Endothelial cell of umbilical vein (primary cell): Measurements from ENCODE around the gene THOC5. TPM values are rescaled to one million over a fixed set of nuclear protein-coding genes. Genes with fewer than 3 reads are reported as not detected.

ENCODE experiments used
- BruUV-seq: library from RNA; stranded (reverse); fragments of 400-500 nt; replicated peaks from 2 replicates; lab custom pipeline; 2021; lab: Mats Ljungman, UMichigan
- CTCF ChIA-PET: fragments of 300-600, 350-600 bp; sonication (Branson Sonifier 250); formaldehyde crosslinking; loops from one replicate; lab custom pipeline; 2021; ENCODE audit warnings: antibody characterized with exemption, inconsistent platforms; lab: Charles Lee
- POLR2A ChIA-PET: fragments of 300-600, 350-600 bp; sonication (Branson Sonifier 250); formaldehyde crosslinking; loops from one replicate; lab custom pipeline; 2021; ENCODE audit warnings: antibody characterized with exemption, inconsistent platforms; lab: Charles Lee
- DNase-seq: peaks from one replicate; pipeline ENCODE4 v3.0.0-alpha.2; 2011; ENCODE audit warnings: low read depth, low spot score
- FAIRE-seq: peaks from 2 replicates; lab custom pipeline; 2011; peaks lifted over from hg19 to GRCh38; lab: Jason Lieb, UNC
- H2AFZ ChIP-seq: 2 replicates; pipeline ENCODE4 v1.6.0; 2012; ENCODE audit warnings: low read depth, low read length, control low read depth, inconsistent platforms
- H3K27ac ChIP-seq: 2 replicates; pipeline ENCODE4 v1.5.1; 2011; ENCODE audit warnings: low read depth, mild to moderate bottlenecking, control low read depth, low read length, moderate library complexity; ENCODE audit not compliant: insufficient read depth
- H3K27me3 ChIP-seq, 2 experiments: 2 replicates each; pipeline versions ENCODE4 v1.6.0 to v1.6.1; 2011; ENCODE audit warnings: low read length in 2 of 2, mixed read lengths in 1 of 2; ENCODE audit not compliant: control insufficient read depth in 2 of 2, insufficient read depth in 2 of 2
- H3K36me3 ChIP-seq, 2 experiments: 2 replicates in 1 of 2; 3 replicates in 1 of 2; pipeline ENCODE4 v1.5.1; 2011; ENCODE audit warnings: low read length in 2 of 2, mild to moderate bottlenecking in 1 of 2, moderate library complexity in 1 of 2; ENCODE audit not compliant: control insufficient read depth in 2 of 2, insufficient read depth in 2 of 2; ENCODE audit errors: extremely low read depth in 1 of 2
- H3K4me1 ChIP-seq: 3 replicates; pipeline ENCODE4 v1.5.1; 2011; ENCODE audit warnings: mild to moderate bottlenecking, low read length; ENCODE audit not compliant: control insufficient read depth, insufficient read depth; ENCODE audit errors: extremely low read depth
- H3K4me2 ChIP-seq: 2 replicates; pipeline ENCODE4 v1.6.1; 2011; ENCODE audit warnings: low read length, control low read depth, mixed read lengths; ENCODE audit not compliant: insufficient read depth
- H3K4me3 ChIP-seq, 3 experiments: fragments of 200-600 bp in 1 of 3; sonication (generic), shearing (Covaris generic) in 1 of 3; replicated peaks in 1 of 3; 2 replicates each; pipeline ENCODE4 v1.5.1; 2011 to 2016; ENCODE audit warnings: control low read depth in 3 of 3, low read length in 3 of 3, mild to moderate bottlenecking in 2 of 3, inconsistent platforms in 1 of 3, low read depth in 1 of 3, moderate library complexity in 1 of 3; ENCODE audit not compliant: insufficient read depth in 1 of 3
- H3K79me2 ChIP-seq: 2 replicates; pipeline ENCODE4 v1.6.0; 2012; ENCODE audit warnings: low read length, inconsistent platforms; ENCODE audit not compliant: control insufficient read depth, insufficient read depth
- H3K9ac ChIP-seq: replicated peaks from 2 replicates; pipeline ENCODE3; 2011; ENCODE audit warnings: low read length, control low read depth; ENCODE audit not compliant: insufficient read depth; ENCODE audit errors: extremely low read depth
- H3K9me1 ChIP-seq: replicated peaks from 3 replicates; pipeline ENCODE4 v1.6.0; 2011; ENCODE audit warnings: mild to moderate bottlenecking, low read length; ENCODE audit not compliant: control insufficient read depth, insufficient read depth; ENCODE audit errors: extremely low read depth
- H3K9me3 ChIP-seq: replicated peaks from 2 replicates; pipeline ENCODE4 v1.5.1; 2012; ENCODE audit warnings: low read length, inconsistent platforms; ENCODE audit not compliant: control insufficient read depth, insufficient read depth
- H4K20me1 ChIP-seq: replicated peaks from 2 replicates; pipeline ENCODE3; 2011; ENCODE audit warnings: mild to moderate bottlenecking, low read length; ENCODE audit not compliant: control insufficient read depth, insufficient read depth; ENCODE audit errors: extremely low read depth
- CTCF ChIP-seq, 2 donors: IDR thresholded peaks; 1 replicate in 1 of 2; 2 replicates in 1 of 2; pipeline ENCODE4 v1.5.1; 2011; ENCODE audit warnings: low read length in 2 of 2, mild to moderate bottlenecking in 2 of 2, moderate library complexity in 2 of 2, control low read depth in 1 of 2, inconsistent platforms in 1 of 2, low read depth in 1 of 2; ENCODE audit not compliant: insufficient read depth in 1 of 2; ENCODE audit errors: extremely low read depth in 1 of 2
- EZH2 ChIP-seq: IDR thresholded peaks from 2 replicates; pipeline ENCODE4 v1.6.1; 2012; ENCODE audit warnings: borderline replicate concordance, low read depth, mild to moderate bottlenecking, moderate library complexity, low read length, inconsistent platforms; ENCODE audit not compliant: severe bottlenecking
- FOS ChIP-seq: IDR thresholded peaks from 2 replicates; pipeline ENCODE4 v1.6.1; 2011; ENCODE audit warnings: mild to moderate bottlenecking, low read length, moderate library complexity, borderline replicate concordance; ENCODE audit not compliant: insufficient read depth
- JUN ChIP-seq: IDR thresholded peaks from 2 replicates; pipeline ENCODE4 v1.6.1; 2011; ENCODE audit warnings: borderline replicate concordance, low read depth; ENCODE audit not compliant: insufficient read length, insufficient read depth
- MAX ChIP-seq: IDR thresholded peaks from 2 replicates; pipeline ENCODE4 v1.6.1; 2011; ENCODE audit not compliant: insufficient read depth, insufficient read length
- POLR2AphosphoS5 ChIP-seq: IDR thresholded peaks from 2 replicates; pipeline ENCODE4 v1.6.1; 2012; ENCODE audit warnings: low read depth, mild to moderate bottlenecking, control low read depth, low read length, moderate library complexity; ENCODE audit not compliant: insufficient read depth
- dilution Hi-C: fragments of 300-500 bp; cut with MboI; formaldehyde crosslinking; loops from one replicate; pipeline ENCODE4 v1.15.0; 2019; ENCODE audit warnings: low sequenced_read_pairs; ENCODE audit not compliant: extremely low pct_ligation_motif_present
- intact Hi-C: fragments of 100-400 bp; cut with micrococcal nuclease; formaldehyde crosslinking; loops from one replicate; pipeline ENCODE4 v1.10.0; 2022
- polyA plus RNA-seq, 4 experiments: library from polyadenylated mRNA; depleted of rRNA in 3 of 4; stranded (reverse) in 3 of 4; unstranded in 1 of 4; fragments of >200 nt; gene quantifications; 2 replicates each; pipeline versions ENCODE4 v1.2.1 to v1.2.3, GENCODE V29; 2011 to 2012; ENCODE audit warnings: missing spikeins in 1 of 4
- total RNA-seq: library from RNA; stranded (reverse); gene quantifications from 2 replicates; pipeline ENCODE4 v1.2.3, GENCODE V29; 2021

Gene THOC5
- total and polyA plus RNA-seq, 2 donors (not counting 3 experiments of a cell fraction or from before 2014, with no cell fraction given), result 35.0 to 82.9 TPM

GRCh38 chr22:29530716-29531115 lies 22.8 kb downstream of the THOC5 start:
- H3K36me3 ChIP-seq, result peaks cover 17 to 29% of the 10 kb centered on the region in 2 experiments
- H2AFZ ChIP-seq, result no peak overlapping the region
- POLR2A ChIA-PET, result no interaction called here
- H3K4me2 ChIP-seq, result no peak overlapping the region
- intact Hi-C loops, result no loop called here
- CTCF ChIA-PET, result no interaction called here
- no peak for TF ChIP-seq CTCF (IDR thresholded peaks at IDR 0.05; ENCODE audit: extremely low read depth in 1 of 2, insufficient read depth in 1 of 2, low read depth in 1 of 2, low read length in 2 of 2)
- TF ChIP-seq EZH2, result no peak
- TF ChIP-seq POLR2AphosphoS5, result no peak
- no peak for TF ChIP-seq MAX
- no peak for TF ChIP-seq JUN
- no peak for TF ChIP-seq FOS
- no peaks in the 10 kb centered on the region for H3K9me3 ChIP-seq
- no peaks in the 10 kb centered on the region for H3K9me1 ChIP-seq
- BruUV-seq, result no TSS peak
- H3K27ac ChIP-seq, result no peak overlapping the region
- no peak overlapping the region for H3K9ac ChIP-seq
- no peak overlapping the region for H3K4me3 ChIP-seq
- no peaks in the 10 kb centered on the region for H3K4me1 ChIP-seq
- H3K27me3 ChIP-seq, result no peaks in the 10 kb centered on the region
- FAIRE-seq (no peak), DNase-seq (no peak)
- dilution Hi-C loops, result no loop called here
- H3K79me2 ChIP-seq, result no peaks in the 10 kb centered on the region
- H4K20me1 ChIP-seq, result no peaks in the 10 kb centered on the region
